Stimulated activated CD4-positive, alpha-beta T cell treated with anti-CD3 and anti-CD28 coated beads, Interleukin-1b, Interleukin-23, amount 100 ng/mL, for 48 hours (primary cell): Measurements from ENCODE around the gene RNU7-1.
"Not testable (repeated sequence)": the region's sequence is repeated elsewhere in the genome, so short reads cannot be mapped to it uniquely, and the experiment has no call there.

Experiments
- DNase-seq: peaks from one replicate; pipeline ENCODE4 v3.0.0-alpha.2; 2020

Gene RNU7-1

DNA sequence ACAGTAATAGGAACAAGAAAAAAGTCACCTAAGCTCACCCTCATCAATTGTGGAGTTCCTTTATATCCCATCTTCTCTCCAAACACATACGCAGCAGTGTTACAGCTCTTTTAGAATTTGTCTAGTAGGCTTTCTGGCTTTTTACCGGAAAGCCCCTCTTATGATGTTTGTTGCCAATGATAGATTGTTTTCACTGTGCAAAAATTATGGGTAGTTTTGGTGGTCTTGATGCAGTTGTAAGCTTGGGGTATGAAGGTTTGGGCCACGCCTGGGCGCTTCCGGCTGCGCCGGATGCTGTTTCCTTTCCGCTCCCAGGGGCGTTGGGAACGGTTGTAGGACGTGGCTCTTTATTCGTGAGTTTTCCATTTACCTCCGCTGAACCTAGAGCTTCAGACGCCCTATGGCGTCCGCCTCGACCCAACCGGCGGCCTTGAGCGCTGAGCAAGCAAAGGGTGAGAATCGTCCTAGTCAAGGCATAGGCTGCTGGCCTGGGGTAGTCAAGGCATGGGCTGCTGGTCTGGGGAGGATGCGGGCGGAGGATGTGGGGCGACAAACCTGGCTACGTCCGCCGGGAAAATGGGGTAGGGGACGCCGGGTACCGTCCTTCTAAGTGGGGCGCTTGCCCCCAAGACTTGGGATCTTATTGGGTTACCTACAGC lies at the start of gene RNU7-1, which contains the start of gene C12orf57:
TSS of gene RNU7-1 (plus strand) at position 95 of the 659 bp plus-strand sequence.
TSS of gene C12orf57 (plus strand) at position 301 of the 659 bp plus-strand sequence. CDS start at position 401, 100 bp downstream.
- DNase-seq, result peak; percentile 90

DNA sequence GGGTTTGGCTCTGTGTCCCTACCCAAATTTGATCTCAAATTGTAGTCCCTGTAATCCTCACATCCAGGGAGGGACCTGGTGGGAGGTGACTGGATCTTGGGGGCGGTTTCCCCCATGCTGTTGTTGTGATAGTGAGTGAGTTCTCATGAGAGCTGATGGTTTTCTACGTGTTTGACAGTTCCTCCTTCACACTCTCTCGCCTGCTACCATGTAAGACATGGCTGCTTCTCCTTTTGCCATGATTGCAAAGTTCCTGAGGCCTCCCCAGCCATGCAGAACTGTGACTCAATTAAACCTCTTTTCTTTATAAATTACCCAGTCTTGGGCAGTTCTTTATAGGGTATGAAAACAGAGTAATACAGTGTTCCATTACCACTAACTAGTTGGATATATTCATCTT lies 49.3 kb upstream of the RNU7-1 start:
- DNase-seq, result no peak

- no peak for DNase-seq
Measured at GRCh38 chr12:6896846-6897435, 46.7 kb upstream of the RNU7-1 start.

GRCh38 chr12:6899427-6899826 lies 44.2 kb upstream of the RNU7-1 start:
- no peak for DNase-seq

DNA sequence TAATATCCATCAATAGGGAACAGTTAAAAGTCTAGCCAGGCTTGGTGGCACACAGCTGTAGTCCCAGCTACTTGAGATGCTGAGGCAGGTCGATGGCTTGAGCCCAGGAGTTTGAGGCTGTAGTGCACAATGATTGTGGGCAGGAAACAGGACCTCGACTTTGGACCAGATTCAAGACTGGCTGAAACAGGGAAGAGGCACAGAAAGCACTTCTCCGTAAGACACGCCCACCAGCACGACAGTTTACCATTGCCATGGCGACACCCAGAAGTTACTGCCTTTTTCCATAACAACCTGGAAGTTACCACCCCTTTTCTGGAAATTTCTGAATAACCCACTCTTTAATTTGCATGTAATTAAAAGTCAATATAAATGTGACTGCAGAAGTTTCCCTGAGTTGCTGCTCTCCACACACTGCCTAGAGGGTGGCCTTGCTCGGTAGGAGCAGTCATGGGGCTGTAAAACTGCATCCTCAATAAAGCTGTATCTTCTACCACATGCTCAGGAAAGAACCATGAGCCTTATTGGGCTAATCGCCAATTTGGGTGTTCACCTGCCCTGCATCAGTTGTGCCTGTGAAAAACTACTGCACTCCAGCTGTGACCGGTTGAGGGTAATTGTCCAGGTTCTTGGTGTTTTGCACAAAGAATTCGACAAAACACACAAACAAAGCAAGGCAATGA lies 43.6 kb upstream of the RNU7-1 start:
- DNase-seq, result peak; percentile 27

DNA sequence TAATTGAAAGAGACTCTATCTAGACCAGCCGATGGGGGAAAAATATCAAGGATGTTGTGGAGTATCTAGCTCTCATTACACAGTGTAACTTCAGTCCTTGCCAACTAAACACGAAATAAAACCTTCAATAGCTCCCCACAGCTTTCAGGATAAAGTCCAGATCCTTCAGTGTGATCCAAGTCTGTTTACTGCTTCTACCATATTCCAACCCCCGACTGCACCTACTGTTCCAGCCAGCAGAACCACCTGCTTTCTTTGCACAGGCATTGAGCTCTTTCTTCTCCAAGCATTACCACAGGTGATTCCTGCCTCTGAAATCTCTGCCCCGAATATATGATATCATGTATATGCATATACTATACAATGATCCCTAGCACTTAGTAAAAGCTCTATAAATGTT lies 41.2 kb upstream of the RNU7-1 start:
- no peak for DNase-seq

GRCh38 chr12:6903722-6904121 lies 39.9 kb upstream of the RNU7-1 start:
- DNase-seq, result no peak

DNA sequence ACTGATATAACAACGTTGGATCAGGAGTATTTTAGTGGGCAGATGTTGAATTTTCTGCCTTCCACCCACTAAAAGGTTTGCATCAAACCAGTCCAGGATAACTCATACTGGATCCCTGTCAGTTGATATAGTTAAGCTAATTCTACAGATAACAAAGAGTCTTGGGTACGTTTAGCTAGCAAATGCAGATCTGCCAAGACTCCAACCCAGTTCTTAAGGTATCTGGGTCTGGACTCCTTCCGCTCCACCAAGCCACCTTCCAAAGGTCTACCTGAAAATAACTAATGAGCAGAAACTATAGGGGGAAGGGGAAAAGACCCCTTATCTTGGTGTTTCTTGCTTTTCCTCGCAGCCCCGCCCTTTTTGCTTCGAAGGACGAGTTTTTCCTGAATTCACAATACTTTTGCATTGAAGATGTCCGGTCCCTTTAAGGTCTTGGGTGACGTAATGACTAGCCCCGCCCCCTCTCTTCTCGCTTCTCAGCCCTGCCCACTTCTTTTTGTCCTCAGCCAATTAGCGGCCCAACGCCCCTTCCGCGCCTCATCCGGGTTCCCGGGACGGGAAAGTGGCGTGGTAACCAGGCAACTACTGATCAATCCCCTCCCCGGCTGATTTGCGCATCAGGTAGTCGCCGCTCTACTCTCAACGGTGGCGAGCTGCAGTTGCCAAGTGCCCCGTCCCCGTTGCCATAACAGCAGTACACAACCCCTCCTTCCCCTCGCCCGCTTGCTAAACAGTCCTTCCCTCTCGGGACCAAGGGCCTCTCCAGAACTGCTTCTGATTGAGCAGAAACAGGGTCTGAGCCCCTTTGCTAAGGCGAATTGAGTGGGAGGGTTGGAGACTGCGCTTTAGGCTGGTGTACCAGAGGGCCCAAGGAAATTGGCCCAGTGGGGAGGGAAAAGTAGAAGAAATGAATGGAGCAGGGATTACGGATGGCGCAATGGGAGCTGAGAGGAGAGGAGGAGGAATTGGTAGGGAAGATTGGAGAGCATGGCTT lies 39.0 kb upstream of the RNU7-1 start, which contains the start of gene LRRC23:
TSS of gene LRRC23 (plus strand) at position 543 of the 997 bp plus-strand sequence. CDS start 812 bp downstream, outside the sequence.
- DNase-seq, result peak; percentile 98

DNA sequence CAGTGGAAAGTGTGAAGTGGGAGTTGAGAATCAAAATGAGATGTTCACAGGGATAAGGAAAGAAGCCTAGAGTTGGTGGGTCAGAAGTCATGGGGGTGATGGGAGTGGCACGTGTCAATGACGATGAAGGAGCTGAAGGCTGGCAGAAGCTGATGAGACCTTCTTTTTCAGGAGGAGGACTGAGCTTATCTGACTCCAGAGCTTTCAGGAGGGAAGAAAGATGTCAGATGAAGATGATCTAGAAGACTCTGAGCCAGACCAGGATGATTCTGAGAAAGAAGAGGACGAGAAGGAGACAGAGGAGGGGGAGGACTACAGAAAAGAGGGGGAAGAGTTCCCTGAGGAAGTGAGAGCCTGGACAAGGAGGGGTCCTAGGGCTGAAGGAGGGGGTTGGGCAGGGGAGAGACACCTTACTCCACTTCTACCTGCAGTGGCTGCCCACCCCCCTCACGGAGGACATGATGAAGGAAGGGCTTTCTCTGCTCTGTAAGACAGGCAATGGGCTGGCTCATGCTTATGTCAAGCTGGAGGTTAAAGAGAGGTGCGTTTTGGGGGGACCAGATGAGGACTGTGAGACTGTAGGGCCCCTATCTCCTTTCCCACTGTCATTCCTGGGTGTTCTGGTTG lies 38.1 kb upstream of the RNU7-1 start:
- no peak for DNase-seq

DNA sequence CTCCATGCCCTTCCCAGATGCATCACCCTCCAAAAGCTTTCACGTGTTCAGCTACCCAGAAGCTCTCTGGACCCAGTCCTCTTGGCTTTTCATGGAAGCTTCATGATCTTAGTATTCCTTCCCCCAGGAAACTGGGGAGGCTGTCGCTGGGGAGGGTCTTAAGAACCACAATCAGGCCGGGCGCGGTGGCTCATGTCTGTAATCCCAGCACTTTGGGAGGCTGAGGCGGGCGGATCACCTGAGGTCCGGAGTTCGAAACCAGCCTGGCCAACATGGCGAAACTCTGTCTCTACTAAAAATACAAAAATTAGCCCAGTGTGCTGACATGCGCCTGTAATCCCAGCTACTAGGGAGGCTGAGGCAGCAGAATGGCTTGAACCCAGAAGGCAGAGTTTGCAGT lies 35.5 kb upstream of the RNU7-1 start:
- not testable (repeated sequence) for DNase-seq

DNA sequence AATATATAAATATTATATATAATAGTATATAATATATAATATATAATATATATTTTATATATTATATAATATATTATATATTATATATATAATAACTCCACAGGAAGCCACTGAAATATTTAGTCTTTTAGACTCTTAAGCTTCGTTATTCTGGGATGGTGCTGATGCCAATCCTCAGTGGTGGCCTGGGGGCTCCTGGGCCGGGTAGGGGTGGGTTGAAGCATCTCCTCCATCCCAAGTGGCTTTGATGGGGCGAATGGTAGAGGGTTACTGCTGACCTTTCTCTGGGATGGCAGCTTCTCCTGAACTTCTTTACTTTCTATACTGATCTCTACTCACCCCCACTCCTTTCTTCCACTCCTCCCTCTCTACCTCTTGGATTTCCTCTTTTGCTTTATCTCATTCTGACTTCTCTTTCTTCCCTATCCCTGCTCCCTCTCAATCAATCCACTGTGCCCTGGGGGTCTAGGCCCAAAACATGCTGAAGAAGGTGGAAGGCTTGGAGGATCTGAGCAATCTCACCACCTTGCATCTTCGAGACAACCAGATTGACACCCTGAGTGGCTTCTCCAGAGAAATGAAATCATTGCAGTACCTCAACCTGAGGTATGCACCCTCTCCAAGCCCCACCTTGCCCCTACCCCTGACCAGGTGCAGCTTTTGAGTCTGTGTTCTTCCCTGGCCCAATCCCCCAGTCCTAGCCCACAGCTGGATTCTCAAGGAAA lies 34.0 kb upstream of the RNU7-1 start:
- DNase-seq, result no peak

DNA sequence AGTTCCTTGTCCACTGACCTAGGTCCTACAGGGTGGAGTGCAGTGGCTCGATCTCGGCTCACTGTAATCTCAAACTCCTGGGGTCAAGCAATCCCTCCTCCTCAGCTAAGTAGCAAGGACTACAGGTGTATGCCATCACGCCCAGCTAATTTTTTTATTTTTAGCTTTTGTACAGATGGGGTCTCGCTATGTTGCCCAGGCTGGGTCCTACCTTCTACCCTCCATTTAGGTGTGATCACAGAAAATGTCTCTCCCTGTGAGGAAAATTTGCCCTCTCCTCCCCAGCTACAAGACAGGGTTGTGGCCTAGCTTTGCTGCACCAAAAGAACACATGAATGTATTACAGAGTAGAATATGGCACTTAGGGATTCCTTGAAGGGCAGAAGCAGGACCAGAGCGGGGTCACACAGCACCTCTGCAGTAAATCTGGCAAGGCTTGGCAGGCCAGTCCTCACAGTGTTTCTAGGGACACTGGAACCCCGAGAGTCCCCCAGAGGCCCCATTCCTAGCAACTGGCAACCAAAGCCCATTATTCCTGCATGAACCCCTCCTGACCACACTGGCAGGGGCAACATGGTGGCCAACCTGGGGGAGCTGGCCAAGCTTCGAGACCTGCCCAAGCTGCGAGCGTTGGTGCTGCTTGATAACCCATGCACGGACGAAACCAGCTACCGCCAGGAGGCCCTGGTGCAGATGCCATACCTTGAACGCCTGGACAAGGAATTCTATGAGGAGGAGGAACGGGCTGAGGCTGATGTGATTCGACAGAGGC lies 31.3 kb upstream of the RNU7-1 start:
- no peak for DNase-seq

- peak; percentile 82 for DNase-seq
Measured at GRCh38 chr12:6914246-6914946, 29.2 kb upstream of the RNU7-1 start, which contains the start of gene ENO2. ENO2 (plus strand) TSS chr12:6914580; CDS start chr12:6915833, 1,253 bp downstream.

DNA sequence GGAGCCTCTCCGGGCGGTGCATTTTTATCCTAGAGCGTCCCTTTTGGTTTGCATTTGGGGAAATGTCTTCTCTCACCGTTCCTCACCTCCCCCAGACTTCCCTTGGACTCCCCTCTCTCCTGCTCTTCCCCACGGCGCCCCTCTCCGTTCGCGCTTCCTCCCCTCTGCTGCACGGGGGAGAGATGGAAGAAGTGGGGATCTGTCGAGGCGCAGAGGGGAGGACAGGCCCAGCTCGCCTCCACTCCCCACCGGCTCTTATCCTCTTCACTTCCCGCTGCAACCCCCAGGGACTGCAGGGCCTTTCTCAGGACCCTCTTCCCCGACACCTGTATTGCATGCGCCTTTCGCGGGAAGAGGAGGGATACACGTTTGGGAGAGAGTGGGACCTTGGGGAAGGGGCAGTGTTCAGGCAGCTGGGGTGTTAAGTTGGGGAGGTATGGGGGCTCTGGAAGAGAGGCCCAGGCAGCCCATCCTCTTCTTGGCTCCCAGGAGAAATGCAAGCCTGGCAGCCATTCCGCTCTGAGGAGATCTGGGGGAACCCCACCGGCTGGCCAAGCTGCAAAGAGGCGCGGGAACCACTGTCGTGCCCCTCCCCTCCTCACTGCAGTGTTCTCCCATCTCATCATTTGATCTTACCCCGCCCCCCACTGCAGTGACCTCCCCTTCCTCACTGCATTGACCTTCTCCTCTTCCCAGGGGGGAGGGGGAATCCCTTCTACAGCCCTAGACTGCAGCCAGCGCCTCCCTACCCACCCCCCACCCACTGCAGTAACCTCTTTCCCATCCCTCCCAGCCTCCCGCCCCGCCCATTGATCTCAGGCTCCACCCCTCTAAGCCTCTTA lies 28.4 kb upstream of the RNU7-1 start:
- DNase-seq, result no peak

GRCh38 chr12:6915789-6916285 lies 27.8 kb upstream of the RNU7-1 start:
- DNase-seq, result no peak

DNA sequence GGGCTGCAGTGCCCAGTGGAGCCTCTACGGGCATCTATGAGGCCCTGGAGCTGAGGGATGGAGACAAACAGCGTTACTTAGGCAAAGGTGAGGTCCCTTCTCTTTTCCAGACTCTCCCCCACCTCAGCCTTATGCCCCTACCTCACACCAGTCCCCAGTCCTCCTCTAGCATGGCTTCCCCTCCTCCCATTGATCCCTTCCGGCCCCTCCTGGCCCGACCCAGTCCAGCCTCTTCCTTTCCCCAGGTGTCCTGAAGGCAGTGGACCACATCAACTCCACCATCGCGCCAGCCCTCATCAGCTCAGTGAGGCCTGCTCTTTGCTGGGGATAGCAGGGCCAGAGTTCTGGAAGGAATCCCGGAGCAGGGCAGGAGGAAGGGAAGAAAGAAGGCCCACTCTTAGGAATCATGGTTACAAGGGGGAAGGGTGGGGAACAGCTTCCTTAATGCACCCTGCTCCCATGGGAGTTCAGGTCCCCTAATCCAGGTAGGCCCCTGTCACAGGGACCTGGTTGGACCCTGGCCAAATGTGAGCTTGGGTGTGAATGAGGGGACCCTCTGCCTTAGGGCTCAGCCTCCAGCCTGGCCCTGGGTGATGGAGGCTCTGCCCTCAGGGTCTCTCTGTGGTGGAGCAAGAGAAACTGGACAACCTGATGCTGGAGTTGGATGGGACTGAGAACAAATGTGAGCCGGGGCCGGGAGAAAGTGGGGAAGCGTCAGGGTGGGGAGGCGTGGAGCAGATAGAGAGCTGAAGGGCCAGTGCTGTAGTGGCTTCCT lies 27.0 kb upstream of the RNU7-1 start:
- DNase-seq, result no peak

DNA sequence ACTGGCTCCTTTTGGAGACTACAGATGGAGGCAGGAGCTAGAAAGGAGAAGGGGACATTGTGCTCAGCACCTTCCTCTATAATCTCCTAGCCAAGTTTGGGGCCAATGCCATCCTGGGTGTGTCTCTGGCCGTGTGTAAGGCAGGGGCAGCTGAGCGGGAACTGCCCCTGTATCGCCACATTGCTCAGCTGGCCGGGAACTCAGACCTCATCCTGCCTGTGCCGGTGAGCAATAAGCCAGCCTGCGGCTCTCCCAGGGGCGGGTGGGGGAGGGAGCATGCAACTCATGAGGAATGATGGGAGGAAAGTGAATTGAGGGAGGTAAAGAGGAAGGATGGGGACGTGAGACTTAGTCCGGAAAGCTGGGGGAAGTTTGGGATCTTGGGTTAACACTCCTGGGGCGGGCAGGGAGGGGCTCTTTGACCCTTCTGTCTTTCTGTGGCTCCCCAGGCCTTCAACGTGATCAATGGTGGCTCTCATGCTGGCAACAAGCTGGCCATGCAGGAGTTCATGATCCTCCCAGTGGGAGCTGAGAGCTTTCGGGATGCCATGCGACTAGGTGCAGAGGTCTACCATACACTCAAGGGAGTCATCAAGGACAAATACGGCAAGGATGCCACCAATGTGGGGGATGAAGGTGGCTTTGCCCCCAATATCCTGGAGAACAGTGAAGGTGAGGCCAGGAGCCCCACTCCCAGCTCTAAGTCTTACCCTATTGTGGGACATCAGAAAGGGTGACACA lies 26.0 kb upstream of the RNU7-1 start:
- DNase-seq, result no peak
